ENCODE results near the gene SDK1. TPM values are rescaled to one million over a fixed set of nuclear protein-coding genes. Genes with fewer than 3 reads are reported as not detected.

SDK1 gene
- total RNA-seq, 4 donors from 2014 or later: 1.2 to 1.8 (median 1.5) TPM

DNA sequence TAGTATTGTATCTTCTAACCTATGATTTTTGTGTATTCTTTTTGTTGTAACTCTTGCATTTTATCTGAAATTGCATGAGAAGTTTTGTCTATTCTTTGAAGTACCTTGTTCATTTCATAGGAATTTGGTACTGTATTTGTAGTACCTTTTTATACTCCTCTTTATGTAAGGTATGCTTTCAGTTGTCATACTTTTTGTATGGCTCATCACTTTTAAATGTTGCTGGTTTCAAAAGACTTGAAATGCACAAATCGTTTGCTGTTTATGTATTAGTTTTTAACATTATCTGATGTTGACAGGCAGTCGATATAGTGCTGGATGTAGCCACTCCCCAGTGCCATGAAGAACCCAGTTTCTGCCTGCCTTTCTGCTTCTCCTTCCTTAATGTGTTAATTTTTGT lies 158.1 kb downstream of the SDK1 start:
- ATAC-seq: no peak
- Histone ChIP-seq H3K27ac (no peak overlapping the region), H3K36me3 (no peaks in the 10 kb centered on the region), H3K4me1 (no peaks in the 10 kb centered on the region), H3K9me3 (no peaks in the 10 kb centered on the region), H3K27me3 (no peaks in the 10 kb centered on the region), H3K4me3 (no peak overlapping the region)
- DNase-seq: no peak
- in situ Hi-C loops (cut with MboI; ENCODE audit: low sequenced_read_pairs in 4 of 4): no loop called here
- TF ChIP-seq, protein P1, sequence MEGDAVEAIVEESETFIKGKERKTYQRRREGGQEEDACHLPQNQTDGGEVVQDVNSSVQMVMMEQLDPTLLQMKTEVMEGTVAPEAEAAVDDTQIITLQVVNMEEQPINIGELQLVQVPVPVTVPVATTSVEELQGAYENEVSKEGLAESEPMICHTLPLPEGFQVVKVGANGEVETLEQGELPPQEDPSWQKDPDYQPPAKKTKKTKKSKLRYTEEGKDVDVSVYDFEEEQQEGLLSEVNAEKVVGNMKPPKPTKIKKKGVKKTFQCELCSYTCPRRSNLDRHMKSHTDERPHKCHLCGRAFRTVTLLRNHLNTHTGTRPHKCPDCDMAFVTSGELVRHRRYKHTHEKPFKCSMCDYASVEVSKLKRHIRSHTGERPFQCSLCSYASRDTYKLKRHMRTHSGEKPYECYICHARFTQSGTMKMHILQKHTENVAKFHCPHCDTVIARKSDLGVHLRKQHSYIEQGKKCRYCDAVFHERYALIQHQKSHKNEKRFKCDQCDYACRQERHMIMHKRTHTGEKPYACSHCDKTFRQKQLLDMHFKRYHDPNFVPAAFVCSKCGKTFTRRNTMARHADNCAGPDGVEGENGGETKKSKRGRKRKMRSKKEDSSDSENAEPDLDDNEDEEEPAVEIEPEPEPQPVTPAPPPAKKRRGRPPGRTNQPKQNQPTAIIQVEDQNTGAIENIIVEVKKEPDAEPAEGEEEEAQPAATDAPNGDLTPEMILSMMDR (IDR thresholded peaks at IDR 0.05 in 4 of 5, conservative IDR thresholded peaks at IDR 0.05 in 1 of 5): no peak
- TF ChIP-seq POLR2A (IDR thresholded peaks at IDR 0.05): no peak
- intact Hi-C loops (cut with DNase I; ENCODE audit: low total_unique reads): no loop called here

DNA sequence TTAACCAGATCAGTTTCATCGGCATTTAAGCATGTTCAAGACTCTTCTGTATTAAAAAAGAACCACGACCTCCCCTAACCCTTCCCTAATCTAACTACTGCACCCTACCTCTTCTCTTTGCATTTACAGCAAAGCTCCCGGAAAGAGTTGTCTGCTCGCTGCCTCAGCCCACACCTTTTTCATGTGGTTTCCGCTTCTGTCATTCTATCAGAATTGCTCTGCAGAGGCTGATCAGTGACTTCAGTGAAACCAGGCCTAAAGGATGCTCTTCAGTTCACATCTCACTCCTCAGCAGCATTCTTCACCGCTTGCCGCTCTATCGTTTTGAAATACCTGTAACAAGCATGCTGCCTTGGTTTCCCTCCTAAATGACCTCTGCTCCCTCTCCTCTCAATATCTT lies 160.9 kb downstream of the SDK1 start:
- Histone ChIP-seq H3K27ac (no peak overlapping the region), H3K4me3 (no peak overlapping the region), H3K9me3 (no peaks in the 10 kb centered on the region), H3K27me3 (no peaks in the 10 kb centered on the region), H3K36me3 (no peaks in the 10 kb centered on the region), H3K4me1 (no peaks in the 10 kb centered on the region)
- ATAC-seq (no peak), DNase-seq (no peak)
- TF ChIP-seq, protein P1 (IDR thresholded peaks at IDR 0.05 in 4 of 5, conservative IDR thresholded peaks at IDR 0.05 in 1 of 5): no peak
- no peak for TF ChIP-seq POLR2A (IDR thresholded peaks at IDR 0.05)
- intact Hi-C loops (cut with DNase I; ENCODE audit: low total_unique reads) (no loop called here), in situ Hi-C loops (cut with MboI; ENCODE audit: low sequenced_read_pairs in 4 of 4) (no loop called here)

DNA sequence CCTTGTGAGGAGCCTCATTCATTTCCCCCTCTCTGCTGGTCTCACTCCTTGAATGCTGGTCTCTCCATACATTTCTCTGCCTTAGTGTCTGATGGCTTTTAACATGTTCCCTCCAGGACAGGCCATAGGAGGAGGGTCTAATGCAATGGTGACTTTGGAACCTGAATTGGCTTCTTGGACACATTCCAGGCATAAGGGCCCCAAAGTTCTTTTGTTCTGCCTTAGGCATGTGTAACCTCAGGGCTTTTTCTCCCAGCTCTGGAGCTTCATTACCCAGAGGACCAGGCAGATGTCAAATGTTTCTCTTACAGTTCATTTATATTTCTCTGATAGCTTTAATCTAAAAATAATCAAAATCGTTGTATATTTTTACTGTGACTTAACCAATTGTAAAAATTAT lies 162.6 kb downstream of the SDK1 start:
- Histone ChIP-seq H3K36me3 (no peaks in the 10 kb centered on the region), H3K4me3 (no peak overlapping the region), H3K27me3 (no peaks in the 10 kb centered on the region), H3K27ac (no peak overlapping the region), H3K9me3 (no peaks in the 10 kb centered on the region), H3K4me1 (no peaks in the 10 kb centered on the region)
- TF ChIP-seq, protein P1 (IDR thresholded peaks at IDR 0.05 in 4 of 5, conservative IDR thresholded peaks at IDR 0.05 in 1 of 5): no peak
- no peak for TF ChIP-seq POLR2A (IDR thresholded peaks at IDR 0.05)
- in situ Hi-C loops (cut with MboI; ENCODE audit: low sequenced_read_pairs in 4 of 4) (no loop called here), intact Hi-C loops (cut with DNase I; ENCODE audit: low total_unique reads) (no loop called here)
- DNase-seq (no peak), ATAC-seq (no peak)

DNA sequence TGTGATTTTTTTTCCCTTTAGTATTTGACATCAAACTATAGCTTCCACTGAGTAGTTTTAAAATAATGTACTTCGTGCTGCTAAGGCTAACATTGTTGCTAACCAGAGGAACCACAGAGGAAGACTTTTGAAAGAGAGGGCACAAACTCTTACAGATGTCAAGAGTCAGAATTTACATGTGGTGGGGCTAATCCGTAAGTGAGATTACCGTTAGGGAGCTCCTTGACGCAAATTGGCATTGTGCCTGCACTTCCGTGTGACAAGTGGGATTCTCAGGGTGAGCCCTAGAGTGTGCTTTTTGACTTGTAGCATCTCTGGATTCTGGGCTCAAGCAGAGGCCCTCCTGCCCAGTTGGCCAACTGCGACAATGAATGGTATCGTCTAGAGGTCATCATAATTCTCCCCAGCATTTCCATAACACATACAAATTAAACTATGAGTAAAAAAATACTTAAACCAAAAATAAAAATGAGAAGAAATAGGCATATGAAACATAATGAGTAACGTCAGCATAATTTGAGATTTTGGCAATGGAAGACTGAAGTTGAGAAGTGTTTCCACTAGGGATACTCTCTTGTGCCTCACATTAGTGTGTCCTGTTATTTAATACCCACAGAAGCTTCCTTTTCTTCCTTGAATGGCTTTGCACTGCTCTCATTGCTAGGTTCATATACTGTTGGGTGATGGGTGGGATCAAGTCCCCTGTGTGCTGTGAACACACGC lies 164.0 kb downstream of the SDK1 start:
- DNase-seq (no peak), ATAC-seq (no peak)
- no peaks in the 10 kb centered on the region for H3K4me1 ChIP-seq
- no peaks in the 10 kb centered on the region for H3K9me3 ChIP-seq
- H3K4me3 ChIP-seq: no peak overlapping the region
- in situ Hi-C loops (cut with MboI; ENCODE audit: low sequenced_read_pairs in 4 of 4): no loop called here
- H3K36me3 ChIP-seq: no peaks in the 10 kb centered on the region
- no peak overlapping the region for H3K27ac ChIP-seq
- no peaks in the 10 kb centered on the region for H3K27me3 ChIP-seq
- intact Hi-C loops (cut with DNase I; ENCODE audit: low total_unique reads): no loop called here
- TF ChIP-seq POLR2A (IDR thresholded peaks at IDR 0.05): no peak
- TF ChIP-seq, protein P1 (IDR thresholded peaks at IDR 0.05 in 4 of 5, conservative IDR thresholded peaks at IDR 0.05 in 1 of 5): no peak

DNA sequence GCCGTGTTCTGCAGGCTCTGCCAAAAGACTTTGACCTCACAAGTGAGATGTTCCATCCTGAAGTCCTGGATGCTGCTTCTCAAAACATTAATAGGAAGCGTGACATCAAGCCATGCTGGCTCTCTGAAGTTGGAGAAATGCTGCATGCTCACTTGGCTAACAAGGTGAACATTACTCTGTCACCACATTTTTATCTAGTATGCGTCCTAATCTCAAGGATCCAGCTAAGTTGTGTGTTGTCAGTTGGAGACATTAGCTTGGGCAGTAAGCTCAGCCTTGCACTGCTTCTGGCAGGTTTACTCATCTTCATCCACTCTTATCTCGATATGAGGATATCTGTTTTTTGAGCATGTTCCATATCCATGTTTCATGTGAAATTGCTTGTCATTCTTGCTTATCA lies 165.2 kb downstream of the SDK1 start:
- intact Hi-C loops (cut with DNase I; ENCODE audit: low total_unique reads): no loop called here
- Histone ChIP-seq H3K4me1 (no peaks in the 10 kb centered on the region), H3K4me3 (no peak overlapping the region), H3K27ac (no peak overlapping the region), H3K9me3 (no peaks in the 10 kb centered on the region), H3K27me3 (no peaks in the 10 kb centered on the region), H3K36me3 (no peaks in the 10 kb centered on the region)
- ATAC-seq (no peak), DNase-seq (no peak)
- in situ Hi-C loops (cut with MboI; ENCODE audit: low sequenced_read_pairs in 4 of 4): no loop called here
- TF ChIP-seq, protein P1 (IDR thresholded peaks at IDR 0.05 in 4 of 5, conservative IDR thresholded peaks at IDR 0.05 in 1 of 5): no peak
- no peak for TF ChIP-seq POLR2A (IDR thresholded peaks at IDR 0.05)
